Fibroblast of villous mesenchyme (primary cell): Measurements from ENCODE around the gene GPR132. TPM values are rescaled to one million over a fixed set of nuclear protein-coding genes. Genes with fewer than 3 reads are reported as not detected.
"Not testable (repeated sequence)": the region's sequence is repeated elsewhere in the genome, so short reads cannot be mapped to it uniquely, and the experiment has no call there.

Source experiments
- DNase-seq: peaks from one replicate; pipeline ENCODE4 v3.0.0-alpha.2; 2010; ENCODE audit warnings: low read depth
- H3K4me3 ChIP-seq: 2 replicates; pipeline ENCODE4 v1.5.1; 2011; ENCODE audit warnings: low read depth, mild to moderate bottlenecking, low read length
- total RNA-seq: library from RNA; depleted of rRNA; stranded (reverse); fragments of >200 nt; gene quantifications from 2 replicates; pipeline ENCODE4 v1.2.3, GENCODE V29; 2012
- TF ChIP-seq, protein P1 (sequence below): IDR thresholded peaks from 2 replicates; pipeline ENCODE4 v1.5.1; 2012; ENCODE audit warnings: low read depth, mild to moderate bottlenecking, low read length; ENCODE audit not compliant: insufficient read depth

Gene GPR132
- total RNA-seq, result under 0.01 TPM in 1 of 2 replicates, not detected in the other

- H3K4me3 ChIP-seq, result no peak within 1 kb of the TSS
- no peak for DNase-seq
- TF ChIP-seq, protein P1, sequence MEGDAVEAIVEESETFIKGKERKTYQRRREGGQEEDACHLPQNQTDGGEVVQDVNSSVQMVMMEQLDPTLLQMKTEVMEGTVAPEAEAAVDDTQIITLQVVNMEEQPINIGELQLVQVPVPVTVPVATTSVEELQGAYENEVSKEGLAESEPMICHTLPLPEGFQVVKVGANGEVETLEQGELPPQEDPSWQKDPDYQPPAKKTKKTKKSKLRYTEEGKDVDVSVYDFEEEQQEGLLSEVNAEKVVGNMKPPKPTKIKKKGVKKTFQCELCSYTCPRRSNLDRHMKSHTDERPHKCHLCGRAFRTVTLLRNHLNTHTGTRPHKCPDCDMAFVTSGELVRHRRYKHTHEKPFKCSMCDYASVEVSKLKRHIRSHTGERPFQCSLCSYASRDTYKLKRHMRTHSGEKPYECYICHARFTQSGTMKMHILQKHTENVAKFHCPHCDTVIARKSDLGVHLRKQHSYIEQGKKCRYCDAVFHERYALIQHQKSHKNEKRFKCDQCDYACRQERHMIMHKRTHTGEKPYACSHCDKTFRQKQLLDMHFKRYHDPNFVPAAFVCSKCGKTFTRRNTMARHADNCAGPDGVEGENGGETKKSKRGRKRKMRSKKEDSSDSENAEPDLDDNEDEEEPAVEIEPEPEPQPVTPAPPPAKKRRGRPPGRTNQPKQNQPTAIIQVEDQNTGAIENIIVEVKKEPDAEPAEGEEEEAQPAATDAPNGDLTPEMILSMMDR, result no peak
Measured at GRCh38 chr14:105065280-105066228, at the start of gene GPR132. GPR132 (minus strand) TSS chr14:105065430; CDS start chr14:105055420, 10,010 bp downstream.

- not testable (repeated sequence) for H3K4me3 ChIP-seq, DNase-seq
Measured at GRCh38 chr14:105109243-105109642, 44.0 kb upstream of the GPR132 start.

DNA sequence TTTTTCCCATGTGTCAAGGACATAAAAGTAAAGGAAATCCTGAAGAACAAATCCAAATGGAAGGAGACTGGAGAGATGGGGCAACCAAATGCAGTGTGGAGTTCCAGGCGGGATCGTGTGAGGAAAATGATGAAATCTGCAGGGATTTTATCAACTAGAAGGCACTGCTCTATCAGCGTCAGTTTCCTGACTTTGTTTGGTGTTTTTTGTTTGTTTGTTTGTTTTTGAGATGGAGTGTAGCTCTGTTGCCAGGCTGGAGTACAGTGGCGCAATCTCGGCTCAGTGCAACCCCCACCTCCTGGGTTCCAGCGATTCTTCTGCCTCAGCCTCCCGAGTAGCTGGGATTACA is 43.3 kb upstream of the GPR132 start:
- no peak overlapping the region for H3K4me3 ChIP-seq
- DNase-seq, result no peak
- TF ChIP-seq, protein P1, result no peak

DNA sequence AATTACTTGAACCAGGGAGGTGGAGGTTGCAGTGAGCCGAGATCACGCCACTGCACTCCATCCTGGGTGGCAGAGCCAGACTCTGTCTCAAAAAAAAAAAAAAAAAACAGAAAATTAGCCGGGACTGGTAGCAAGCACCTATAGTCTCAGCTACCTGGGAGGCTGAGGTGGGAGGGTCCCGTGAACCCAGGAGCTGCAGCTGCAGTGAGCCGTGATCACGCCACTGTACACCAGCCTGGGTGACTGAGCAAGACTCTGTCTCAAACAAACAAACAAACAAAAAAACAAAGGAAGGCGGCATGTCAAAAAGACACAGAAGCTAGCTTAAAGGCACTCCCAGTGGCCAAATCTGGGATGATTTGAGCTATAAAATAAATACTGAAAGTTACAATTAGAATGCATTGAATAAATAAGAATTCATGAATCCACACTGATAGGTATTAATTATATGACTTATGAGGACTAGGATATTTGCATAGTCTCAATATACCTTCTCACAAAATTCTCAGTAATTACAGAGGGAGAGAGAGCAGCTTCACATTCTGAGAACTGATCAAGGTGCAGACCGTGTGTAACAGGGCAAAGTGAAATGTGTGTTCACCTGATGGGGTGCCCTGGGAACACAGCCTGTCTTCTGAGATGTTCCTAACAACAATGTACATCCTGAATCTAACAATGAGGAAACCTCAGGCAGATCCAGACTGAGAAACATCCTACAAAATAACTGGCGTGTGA is 42.7 kb upstream of the GPR132 start:
- TF ChIP-seq, protein P1, result no peak
- no peak for DNase-seq
- no peak overlapping the region for H3K4me3 ChIP-seq

DNA sequence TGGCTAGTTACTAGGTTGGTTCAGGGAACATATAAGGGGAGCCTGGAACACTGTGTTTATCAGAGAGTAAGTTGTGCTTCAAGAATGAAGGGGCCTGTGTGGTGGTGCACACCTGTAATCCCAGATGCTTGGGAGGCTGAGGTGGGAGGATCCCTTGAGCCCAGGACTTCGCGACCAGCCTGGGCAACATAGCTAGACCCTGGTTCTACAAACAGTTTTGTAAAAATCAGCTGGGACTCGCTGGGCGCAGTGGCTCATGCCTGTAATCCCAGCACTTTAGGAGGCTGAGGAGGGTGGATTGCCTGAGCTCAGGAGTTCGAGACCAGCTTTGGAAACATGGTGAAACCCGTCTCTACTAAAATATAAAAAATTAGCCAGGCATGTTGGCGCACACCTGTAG is 42.1 kb upstream of the GPR132 start:
- TF ChIP-seq, protein P1, result no peak
- H3K4me3 ChIP-seq, result no peak overlapping the region
- DNase-seq, result no peak

- DNase-seq, result no peak
- TF ChIP-seq, protein P1, result no peak
- no peak overlapping the region for H3K4me3 ChIP-seq
Measured at GRCh38 chr14:105105158-105105557, 39.9 kb upstream of the GPR132 start.

DNA sequence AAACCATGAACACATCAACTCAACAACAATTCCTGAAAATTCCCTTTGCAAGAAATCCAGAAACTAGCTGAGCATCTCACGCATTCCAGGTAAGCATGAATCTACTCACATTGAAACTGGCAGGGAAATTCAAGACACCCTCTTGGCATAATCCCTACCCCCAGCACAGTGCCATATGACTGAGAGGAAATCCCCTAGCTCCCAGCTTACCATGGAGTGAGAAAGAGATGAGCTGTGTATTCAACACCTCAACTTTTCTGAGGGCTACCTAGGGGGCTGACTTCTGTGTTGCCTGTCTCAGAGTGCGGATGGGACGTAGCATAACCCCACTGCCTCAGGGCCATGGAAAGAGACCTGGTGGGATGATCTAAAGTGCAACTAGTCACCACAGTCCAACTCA is 37.7 kb upstream of the GPR132 start:
- no peak for DNase-seq
- H3K4me3 ChIP-seq, result no peak overlapping the region
- TF ChIP-seq, protein P1, result no peak
